ENCODE data around the gene SWT1.

SWT1 gene

DNA sequence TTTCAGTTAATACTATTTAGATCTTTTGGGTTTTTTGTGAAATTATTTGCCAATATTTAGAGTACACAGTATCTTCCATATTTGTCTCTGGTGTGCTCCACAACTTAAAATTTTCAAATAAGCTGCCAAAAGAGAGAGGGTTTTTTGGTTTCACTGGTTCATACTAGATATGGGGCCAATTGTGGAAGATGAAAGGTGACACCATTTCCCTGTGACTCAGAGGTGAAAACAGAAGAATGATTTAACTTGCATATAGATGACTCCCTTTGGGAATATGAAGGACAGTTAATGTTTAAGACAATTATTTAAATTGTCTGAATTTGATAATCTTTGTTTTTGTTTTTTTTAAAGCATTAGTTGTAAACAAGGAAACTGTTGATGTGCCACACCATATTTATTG lies 122.6 kb downstream of the SWT1 start:
- TF ChIP-seq POU2F2 (IDR thresholded peaks at IDR 0.05; ENCODE audit: low read depth, low read length) (no peak), POLR2AphosphoS5 (IDR thresholded peaks at IDR 0.05; ENCODE audit: low read depth, low read length) (no peak), TAF1 (IDR thresholded peaks at IDR 0.05; ENCODE audit: low read depth, low read length) (no peak), POLR2A (IDR thresholded peaks at IDR 0.05; ENCODE audit: low read depth, low read length) (no peak), SPI1 (IDR thresholded peaks at IDR 0.05; ENCODE audit: low read depth, low read length) (no peak), PAX5 (IDR thresholded peaks at IDR 0.05; ENCODE audit: insufficient read depth, low read length, severe bottlenecking) (no peak)
- no peak for FAIRE-seq
- no peak for DNase-seq (ENCODE audit: insufficient read length, low spot score)

DNA sequence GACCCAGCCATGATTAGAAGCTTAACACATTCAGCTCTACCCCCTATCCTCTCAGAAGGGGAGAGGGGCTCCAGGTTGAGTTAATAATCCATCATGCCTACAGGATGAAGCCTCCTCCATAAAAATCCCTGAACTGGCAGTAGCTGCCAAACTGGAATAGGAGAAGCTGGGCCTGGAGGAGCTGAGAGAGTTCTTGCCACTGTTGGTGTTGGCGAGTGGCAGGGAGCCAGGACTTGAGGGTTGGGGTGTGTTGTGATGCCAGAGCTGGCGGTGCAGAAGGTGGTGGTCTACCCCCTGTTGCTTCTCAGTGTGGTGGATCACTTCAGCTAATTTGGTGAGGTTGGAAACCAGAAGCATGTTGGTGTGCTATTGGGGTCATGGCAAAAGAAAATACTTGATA lies 123.6 kb downstream of the SWT1 start:
- no peak for FAIRE-seq
- TF ChIP-seq SPI1 (IDR thresholded peaks at IDR 0.05; ENCODE audit: low read depth, low read length): no peak
- no peak for TF ChIP-seq POLR2AphosphoS5 (IDR thresholded peaks at IDR 0.05; ENCODE audit: low read depth, low read length)
- no peak for TF ChIP-seq POLR2A (IDR thresholded peaks at IDR 0.05; ENCODE audit: low read depth, low read length)
- no peak for TF ChIP-seq PAX5 (IDR thresholded peaks at IDR 0.05; ENCODE audit: insufficient read depth, low read length, severe bottlenecking)
- no peak for TF ChIP-seq POU2F2 (IDR thresholded peaks at IDR 0.05; ENCODE audit: low read depth, low read length)
- TF ChIP-seq TAF1 (IDR thresholded peaks at IDR 0.05; ENCODE audit: low read depth, low read length): no peak
- no peak for DNase-seq (ENCODE audit: insufficient read length, low spot score)

DNA sequence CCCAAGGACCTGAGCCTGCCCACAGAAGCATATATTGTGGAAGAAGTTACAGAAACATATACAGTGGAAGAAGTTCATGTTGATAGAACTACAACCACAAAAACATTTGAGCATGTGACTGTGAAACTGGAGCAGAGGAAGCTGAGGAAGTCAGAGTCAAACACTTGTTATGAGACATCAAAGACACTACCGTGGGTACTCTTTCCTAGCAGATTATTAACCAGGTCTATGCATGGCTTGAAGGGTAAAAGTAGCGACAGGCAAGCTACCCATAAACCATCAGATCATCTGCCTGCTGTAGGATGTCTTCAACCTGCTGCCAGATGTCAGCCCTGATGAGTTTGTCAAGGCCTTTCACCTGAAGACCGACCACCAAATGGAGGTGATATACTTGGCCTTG lies 124.3 kb downstream of the SWT1 start:
- peak; percentile 40 for FAIRE-seq
- 0 out of 2 replicates have a peak, but pooled peaks have one; percentile 7 for TF ChIP-seq SPI1 (IDR thresholded peaks at IDR 0.05; ENCODE audit: low read depth, low read length)
- no peak for TF ChIP-seq POU2F2 (IDR thresholded peaks at IDR 0.05; ENCODE audit: low read depth, low read length)
- DNase-seq (ENCODE audit: insufficient read length, low spot score): no peak

DNA sequence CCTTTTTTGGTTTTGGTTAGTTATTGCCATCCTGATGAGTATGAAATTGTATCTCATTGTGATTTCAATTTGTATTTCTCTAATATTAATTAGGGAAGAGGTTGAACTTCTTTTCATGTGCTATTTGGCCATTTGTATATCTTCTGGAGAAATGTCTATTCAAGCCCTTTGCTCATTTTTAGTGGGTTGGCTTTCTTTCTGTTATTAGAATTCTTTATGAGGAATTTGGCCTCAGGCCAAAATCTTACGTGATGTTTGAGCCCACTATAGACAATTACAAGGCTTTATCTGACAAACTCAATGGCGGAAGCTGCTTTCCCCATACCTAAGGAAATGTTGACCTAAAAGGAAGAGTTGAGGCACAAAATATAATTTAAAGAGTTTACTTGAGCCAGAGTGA lies 127.1 kb downstream of the SWT1 start:
- FAIRE-seq: no peak
- TF ChIP-seq TAF1 (IDR thresholded peaks at IDR 0.05; ENCODE audit: low read depth, low read length) (no peak), POLR2AphosphoS5 (IDR thresholded peaks at IDR 0.05; ENCODE audit: low read depth, low read length) (no peak), PAX5 (IDR thresholded peaks at IDR 0.05; ENCODE audit: insufficient read depth, low read length, severe bottlenecking) (no peak), POU2F2 (IDR thresholded peaks at IDR 0.05; ENCODE audit: low read depth, low read length) (no peak), POLR2A (IDR thresholded peaks at IDR 0.05; ENCODE audit: low read depth, low read length) (no peak)
- no peak for DNase-seq (ENCODE audit: insufficient read length, low spot score)

DNA sequence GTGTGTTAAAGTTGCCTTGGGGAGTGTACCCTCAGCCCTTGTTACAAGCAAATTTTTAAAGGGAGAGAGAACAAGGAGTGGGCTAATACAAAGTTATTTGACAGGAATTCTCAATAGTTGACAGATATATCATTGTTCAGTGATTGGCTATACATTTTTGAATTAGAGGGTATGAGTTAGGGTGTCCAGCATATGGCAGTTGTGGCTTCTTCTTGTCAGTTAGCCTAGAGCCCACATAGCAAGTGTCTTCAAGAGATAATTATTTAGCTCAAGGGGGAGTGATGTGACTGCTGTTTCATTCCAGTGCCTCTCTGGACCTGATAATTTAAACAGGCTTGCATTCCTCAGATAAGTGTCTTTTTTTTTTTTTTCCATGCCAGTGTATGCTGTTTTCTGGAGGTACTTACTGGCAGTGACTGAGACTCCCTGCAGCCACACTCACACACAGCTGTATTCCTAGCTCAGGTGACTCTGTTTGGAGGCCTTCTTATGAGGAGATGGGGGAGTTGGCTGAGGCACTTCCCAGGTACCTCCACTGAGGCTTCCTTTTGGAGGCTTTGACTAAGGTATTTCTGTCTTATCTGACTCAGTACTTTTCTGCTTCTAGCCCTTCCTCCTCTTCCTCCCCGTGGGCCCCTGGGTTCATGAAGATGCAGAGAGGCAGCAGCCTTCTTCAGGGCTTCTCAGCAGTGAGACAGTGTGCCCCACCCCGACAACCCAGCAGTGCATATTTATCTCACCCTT lies 127.7 kb downstream of the SWT1 start:
- TF ChIP-seq POU2F2 (IDR thresholded peaks at IDR 0.05; ENCODE audit: low read depth, low read length): no peak
- no peak for TF ChIP-seq POLR2AphosphoS5 (IDR thresholded peaks at IDR 0.05; ENCODE audit: low read depth, low read length)
- TF ChIP-seq TAF1 (IDR thresholded peaks at IDR 0.05; ENCODE audit: low read depth, low read length): no peak
- no peak for TF ChIP-seq SPI1 (IDR thresholded peaks at IDR 0.05; ENCODE audit: low read depth, low read length)
- no peak for TF ChIP-seq PAX5 (IDR thresholded peaks at IDR 0.05; ENCODE audit: insufficient read depth, low read length, severe bottlenecking)
- TF ChIP-seq POLR2A (IDR thresholded peaks at IDR 0.05; ENCODE audit: low read depth, low read length): no peak
- FAIRE-seq: no peak
- no peak for DNase-seq (ENCODE audit: insufficient read length, low spot score)

DNA sequence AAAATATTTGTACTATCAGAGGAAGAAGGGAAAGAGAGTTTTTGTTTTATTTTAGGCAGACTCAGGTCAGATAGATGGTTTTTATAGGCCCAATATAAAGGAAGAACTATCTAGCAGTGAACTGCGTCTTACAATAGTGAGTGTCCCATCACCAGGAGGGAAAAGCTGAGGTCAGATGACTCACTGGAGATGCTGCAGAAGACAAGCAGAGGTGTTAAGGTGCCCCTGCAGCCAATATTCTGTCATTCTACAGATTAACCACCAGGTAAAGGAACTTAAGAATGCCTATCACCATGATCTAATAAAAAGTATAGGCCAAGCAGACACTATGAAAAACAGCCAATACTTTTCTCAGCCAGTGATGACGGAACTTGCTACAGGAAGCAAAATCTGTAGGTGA lies 130.5 kb downstream of the SWT1 start:
- FAIRE-seq: no peak
- TF ChIP-seq SPI1 (IDR thresholded peaks at IDR 0.05; ENCODE audit: low read depth, low read length) (no peak), PAX5 (IDR thresholded peaks at IDR 0.05; ENCODE audit: insufficient read depth, low read length, severe bottlenecking) (no peak), POLR2AphosphoS5 (IDR thresholded peaks at IDR 0.05; ENCODE audit: low read depth, low read length) (no peak), POU2F2 (IDR thresholded peaks at IDR 0.05; ENCODE audit: low read depth, low read length) (no peak), TAF1 (IDR thresholded peaks at IDR 0.05; ENCODE audit: low read depth, low read length) (no peak), POLR2A (IDR thresholded peaks at IDR 0.05; ENCODE audit: low read depth, low read length) (no peak)

DNA sequence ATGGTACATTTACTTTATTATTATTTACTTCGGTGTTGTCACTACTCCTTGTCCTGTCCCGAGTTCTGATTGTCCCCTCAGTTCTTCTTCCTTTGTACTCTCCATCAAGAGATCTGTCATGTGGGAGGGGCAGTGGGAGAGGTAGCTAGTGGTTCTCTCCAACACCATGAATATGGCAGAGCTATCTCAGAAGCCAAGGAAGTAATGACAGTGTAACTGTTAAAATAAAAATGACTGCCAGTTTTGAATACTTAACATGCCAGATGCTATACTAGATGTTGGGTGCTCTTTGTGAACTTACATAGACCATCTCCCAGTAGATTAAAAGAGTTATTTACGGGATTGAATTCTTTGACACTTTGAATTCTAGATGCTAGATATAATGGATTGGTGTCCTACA lies 131.5 kb downstream of the SWT1 start:
- no peak for TF ChIP-seq SPI1 (IDR thresholded peaks at IDR 0.05; ENCODE audit: low read depth, low read length)
- no peak for TF ChIP-seq POLR2A (IDR thresholded peaks at IDR 0.05; ENCODE audit: low read depth, low read length)
- no peak for TF ChIP-seq POLR2AphosphoS5 (IDR thresholded peaks at IDR 0.05; ENCODE audit: low read depth, low read length)
- TF ChIP-seq PAX5 (IDR thresholded peaks at IDR 0.05; ENCODE audit: insufficient read depth, low read length, severe bottlenecking): no peak
- no peak for TF ChIP-seq TAF1 (IDR thresholded peaks at IDR 0.05; ENCODE audit: low read depth, low read length)
- TF ChIP-seq POU2F2 (IDR thresholded peaks at IDR 0.05; ENCODE audit: low read depth, low read length): no peak
- no peak for FAIRE-seq

More for the DNA sequence above, 130.5 kb downstream of the SWT1 start:
- DNase-seq (ENCODE audit: insufficient read length, low spot score): no peak

DNA sequence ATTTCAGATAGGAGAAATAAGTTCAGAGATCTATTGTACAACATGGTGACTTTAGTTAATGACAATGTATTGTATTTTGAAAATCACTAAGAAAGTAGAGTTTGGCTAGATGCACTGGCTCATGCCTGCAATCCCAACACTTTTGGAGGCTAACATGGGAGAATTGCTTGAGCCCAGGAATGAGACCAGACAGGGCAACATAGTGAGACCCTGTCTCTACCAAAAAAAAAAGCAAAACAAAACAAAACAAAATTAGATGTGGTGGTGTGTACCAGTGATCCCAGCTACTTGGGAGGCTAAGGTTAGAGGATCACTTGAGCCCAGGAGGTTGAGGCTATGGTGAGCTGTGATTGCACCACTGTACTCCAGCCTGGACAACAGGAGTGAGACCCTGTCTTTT lies 132.9 kb downstream of the SWT1 start:
- no peak for FAIRE-seq
- no peak for DNase-seq (ENCODE audit: insufficient read length, low spot score)
- no peak for TF ChIP-seq TAF1 (IDR thresholded peaks at IDR 0.05; ENCODE audit: low read depth, low read length)

More for the DNA sequence above, 131.5 kb downstream of the SWT1 start:
- DNase-seq (ENCODE audit: insufficient read length, low spot score): no peak

DNA sequence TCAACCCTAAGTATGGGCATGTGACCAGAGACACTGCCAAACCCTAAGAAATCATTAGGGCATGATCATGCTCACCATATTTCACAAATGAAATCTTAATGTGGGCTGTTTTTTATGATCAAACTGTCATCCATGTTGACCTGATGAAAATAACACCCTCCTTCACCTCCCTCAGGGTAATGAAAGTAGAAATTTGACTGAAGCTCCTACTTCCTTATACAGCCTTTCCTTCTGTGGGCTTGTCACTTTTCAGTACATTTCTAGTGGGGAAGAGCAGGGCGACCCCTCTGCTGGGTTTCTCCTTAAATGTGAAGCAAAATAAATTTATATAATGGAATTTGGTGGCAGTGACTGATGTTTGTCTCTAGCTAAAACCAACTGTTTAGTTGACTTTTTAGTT lies 134.2 kb downstream of the SWT1 start:
- FAIRE-seq (no peak), DNase-seq (ENCODE audit: insufficient read length, low spot score) (no peak)
- no peak for TF ChIP-seq POLR2AphosphoS5 (IDR thresholded peaks at IDR 0.05; ENCODE audit: low read depth, low read length)
- no peak for TF ChIP-seq PAX5 (IDR thresholded peaks at IDR 0.05; ENCODE audit: insufficient read depth, low read length, severe bottlenecking)
- TF ChIP-seq SPI1 (IDR thresholded peaks at IDR 0.05; ENCODE audit: low read depth, low read length): 0 out of 2 replicates have a peak, but pooled peaks have one; percentile 14
- TF ChIP-seq TAF1 (IDR thresholded peaks at IDR 0.05; ENCODE audit: low read depth, low read length): no peak

DNA sequence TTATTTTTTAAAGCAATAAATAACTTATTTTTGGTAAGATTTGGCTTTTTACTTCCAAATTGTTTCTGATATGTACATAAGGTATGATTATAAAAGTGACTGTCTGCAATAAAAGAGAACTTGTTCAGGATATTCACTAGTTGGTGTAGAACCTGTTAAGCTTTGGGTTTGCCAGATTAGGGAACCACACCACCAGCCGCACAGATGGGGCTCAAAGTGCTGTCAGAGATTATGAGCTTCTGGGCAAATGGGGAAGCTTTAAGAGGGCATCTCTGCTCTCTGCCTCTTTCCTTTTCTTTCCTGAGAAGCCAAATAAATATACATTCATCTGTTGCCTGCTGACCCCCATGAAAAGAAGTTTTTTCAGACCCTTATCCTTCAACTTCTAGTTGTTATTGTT lies 134.7 kb downstream of the SWT1 start:
- no peak for FAIRE-seq
- no peak for DNase-seq (ENCODE audit: insufficient read length, low spot score)
- TF ChIP-seq PAX5 (IDR thresholded peaks at IDR 0.05; ENCODE audit: insufficient read depth, low read length, severe bottlenecking) (no peak), POLR2AphosphoS5 (IDR thresholded peaks at IDR 0.05; ENCODE audit: low read depth, low read length) (0 out of 2 replicates have a peak, but pooled peaks have one; percentile 30)

Measured in GM12891 (cell line).